GM21529 (cell line): ENCODE results near the gene PCMT1.
"Not testable (repeated sequence)": the region's sequence is repeated elsewhere in the genome, so short reads cannot be mapped to it uniquely, and the experiment has no call there.

Experiments
- ATAC-seq: cut with Tn5 transposase; IDR thresholded peaks from one replicate; pipeline ENCODE4 v1.9.1; 2021; ENCODE audit not compliant: unreplicated experiment

Gene PCMT1

GRCh38 chr6:149852881-149853280, 103.3 kb downstream of the PCMT1 start:
- no peak for ATAC-seq

GRCh38 chr6:149854017-149854416, 104.5 kb downstream of the PCMT1 start:
- not testable (repeated sequence) for ATAC-seq

GRCh38 chr6:149854532-149854931, 105.0 kb downstream of the PCMT1 start:
- no peak for ATAC-seq

- ATAC-seq, result no peak
Measured at GRCh38 chr6:149855040-149855654, 105.6 kb downstream of the PCMT1 start.

GRCh38 chr6:149855741-149856140, 106.2 kb downstream of the PCMT1 start:
- ATAC-seq, result no peak

- ATAC-seq, result no peak
Measured at GRCh38 chr6:149856256-149856994, 106.9 kb downstream of the PCMT1 start.

GRCh38 chr6:149857541-149857940, 108.0 kb downstream of the PCMT1 start:
- no peak for ATAC-seq

GRCh38 chr6:149859368-149859767, 109.8 kb downstream of the PCMT1 start:
- ATAC-seq, result no peak

- no peak for ATAC-seq
Measured at GRCh38 chr6:149859938-149860337, 110.4 kb downstream of the PCMT1 start.

- no peak for ATAC-seq
Measured at GRCh38 chr6:149860513-149860833, 110.9 kb downstream of the PCMT1 start.
